ENCODE results near the gene EFNA1.
A peak's percentile ranks its signal among the peaks of the same experiment; 100 is the strongest.

Gene EFNA1

GRCh38 chr1:155176544-155177071, 48.9 kb downstream of the EFNA1 start:
- peak; percentile 86 for DNase-seq

GRCh38 chr1:155177192-155177917, 49.7 kb downstream of the EFNA1 start:
- no peak for DNase-seq

GRCh38 chr1:155177918-155178281, 50.2 kb downstream of the EFNA1 start:
- no peak for DNase-seq

GRCh38 chr1:155178441-155179111, 50.9 kb downstream of the EFNA1 start:
- no peak for DNase-seq

- no peak for DNase-seq
Measured at GRCh38 chr1:155179112-155180031, 51.7 kb downstream of the EFNA1 start.

GRCh38 chr1:155181371-155182051, 53.8 kb downstream of the EFNA1 start:
- DNase-seq = no peak

GRCh38 chr1:155182052-155182550, 54.4 kb downstream of the EFNA1 start:
- no peak for DNase-seq

- no peak for DNase-seq
Measured at GRCh38 chr1:155183775-155184221, 56.1 kb downstream of the EFNA1 start.

GRCh38 chr1:155184351-155184811, 56.7 kb downstream of the EFNA1 start:
- DNase-seq = no peak
